GM12878 (cell line): ENCODE results near the gene HMGCLL1. TPM values are rescaled to one million over a fixed set of nuclear protein-coding genes. Genes with fewer than 3 reads are reported as not detected.

ENCODE experiments used
- ATAC-seq: fragments of 200-7000 bp; cut with Tn5 transposase; 3 replicates; pipeline ENCODE4 v1.9.1; 2020; ENCODE audit warnings: mild to moderate bottlenecking, moderate library complexity
- BruUV-seq: library from RNA; stranded (reverse); fragments of 400-500 nt; replicated peaks from 2 replicates; lab custom pipeline; 2021; lab: Mats Ljungman, UMichigan
- CTCF ChIA-PET: fragments of 300-600 bp; sonication (Branson Sonifier 250); formaldehyde crosslinking; extraction: SDS; loops from one replicate; lab custom pipeline; 2021; ENCODE audit warnings: inconsistent platforms; lab: Yijun Ruan, JAX
- POLR2A ChIA-PET: fragments of 350-600 bp; formaldehyde crosslinking; extraction: SDS; loops from one replicate; lab custom pipeline; 2021; ENCODE audit warnings: inconsistent platforms; lab: Charles Lee
- RAD21 ChIA-PET: fragments of 300-600 bp; sonication (Branson Sonifier 250); formaldehyde crosslinking; loops from one replicate; lab custom pipeline; 2023; ENCODE audit warnings: antibody characterized with exemption; ENCODE audit not compliant: unreplicated experiment; lab: Charles Lee
- SMC1A ChIA-PET: fragments of 300-600 bp; sonication (Branson Sonifier 250); formaldehyde crosslinking; loops from one replicate; lab custom pipeline; 2023; ENCODE audit not compliant: unreplicated experiment, uncharacterized antibody; lab: Charles Lee
- DNase-seq: peaks from one replicate; pipeline ENCODE4 v3.0.0-alpha.2; 2011; ENCODE audit warnings: low read depth, low spot score
- FAIRE-seq: peaks from 3 replicates; lab custom pipeline; 2011; peaks lifted over from hg19 to GRCh38; lab: Jason Lieb, UNC
- H2AFZ ChIP-seq: 2 replicates; pipeline ENCODE4 v1.6.0; 2011; ENCODE audit warnings: low read depth, low read length, control low read depth; ENCODE audit not compliant: control insufficient read depth
- H3K27ac ChIP-seq: 2 replicates; pipeline ENCODE4 v1.5.1; 2011; ENCODE audit warnings: control low read depth; ENCODE audit not compliant: control insufficient read depth, insufficient read depth
- H3K27me3 ChIP-seq, 2 experiments: replicated peaks in 1 of 2; 2 replicates each; pipeline versions ENCODE4 v1.6.0 to v1.6.1; 2011; ENCODE audit warnings: low read length in 1 of 2; ENCODE audit not compliant: control insufficient read depth in 2 of 2, insufficient read depth in 2 of 2
- H3K36me3 ChIP-seq, 2 experiments: 2 replicates each; pipeline ENCODE4 v1.5.1; 2011; ENCODE audit warnings: low read length in 1 of 2; ENCODE audit not compliant: control insufficient read depth in 2 of 2, insufficient read depth in 2 of 2
- H3K4me1 ChIP-seq: 2 replicates; pipeline ENCODE4 v1.6.1; 2011; ENCODE audit warnings: mild to moderate bottlenecking, low read length, moderate library complexity, mixed read lengths; ENCODE audit not compliant: control insufficient read depth, insufficient read depth
- H3K4me2 ChIP-seq: 2 replicates; pipeline ENCODE4 v1.6.0; 2011; ENCODE audit warnings: control low read depth; ENCODE audit not compliant: control insufficient read depth, insufficient read depth
- H3K4me3 ChIP-seq: fragments of 200-600 bp; sonication (generic); 2 replicates; pipeline ENCODE4 v1.5.1; 2016
- H3K79me2 ChIP-seq: 2 replicates; pipeline ENCODE4 v1.6.0; 2011; ENCODE audit warnings: low read length; ENCODE audit not compliant: control insufficient read depth, insufficient read depth
- H3K9ac ChIP-seq: 2 replicates; pipeline ENCODE4 v1.8.0; 2011; ENCODE audit warnings: low read length, control low read depth, mixed read lengths; ENCODE audit not compliant: control insufficient read depth, insufficient read depth
- H3K9me3 ChIP-seq: replicated peaks from 3 replicates; pipeline ENCODE4 v1.5.1; 2011; ENCODE audit warnings: mild to moderate bottlenecking, low read length; ENCODE audit not compliant: control insufficient read depth, insufficient read depth
- H4K20me1 ChIP-seq: 2 replicates; pipeline ENCODE4 v1.6.0; 2011; ENCODE audit not compliant: control insufficient read depth, insufficient read depth
- CHD2 ChIP-seq: IDR thresholded peaks from 2 replicates; pipeline ENCODE4 v1.6.1; 2011; ENCODE audit warnings: low read depth, low read length, improper control_type of control experiment, borderline replicate concordance
- IKZF1 ChIP-seq: fragments of 450-650 bp; conservative IDR thresholded peaks from 2 replicates; pipeline ENCODE4 v1.6.1; 2017; ENCODE audit warnings: antibody characterized with exemption, mild to moderate bottlenecking
- WGBS: methylation state at CpG from one replicate; pipeline ENCODE4 v1.1.6; 2016; ENCODE audit warnings: low lambda C conversion rate; ENCODE audit not compliant: insufficient replicate concordance, insufficient coverage; ENCODE audit errors: missing lambda C conversion rate; 5-methylcytosine and 5-hydroxymethylcytosine counted together
- in situ Hi-C: fragments of 300-500 bp; cut with MboI; formaldehyde crosslinking; loops from 9 replicates; pipeline ENCODE4 v1.14.3; 2018; ENCODE audit warnings: mixed read lengths
- intact Hi-C: fragments of 100-400 bp; cut with micrococcal nuclease; formaldehyde crosslinking; loops from one replicate; pipeline ENCODE4 v1.14.2; 2022; ENCODE audit not compliant: unreplicated experiment
- polyA plus RNA-seq, 11 experiments: library from polyadenylated mRNA; depleted of rRNA in 4 of 11; unstranded in 6 of 11; stranded (reverse) in 5 of 11; fragments of >200 nt; fragmentation: Nextera tagmentation in 4 of 11; fragmentation: Illumina TruSeq in 1 of 11; extraction: Ambion mirVana in 4 of 11; extraction: Trizol in 1 of 11; gene quantifications; 1 replicate in 1 of 11; 2 replicates in 10 of 11; pipeline versions ENCODE4 v1.2.1 to v1.2.3, GENCODE V29; 2011 to 2016; ENCODE audit warnings: inconsistent platforms in 2 of 11, missing spikeins in 2 of 11, low read depth in 1 of 11
- total RNA-seq, 4 experiments: library from RNA; depleted of rRNA in 3 of 4; stranded (reverse); fragments of >200 nt in 3 of 4; fragmentation: Illumina TruSeq in 1 of 4; extraction: Trizol in 1 of 4; gene quantifications; 2 replicates each; pipeline versions ENCODE4 v1.2.1 to v1.2.3, GENCODE V29; 2013 to 2021
- TF ChIP-seq, protein P1 (sequence below): fragments of 450-650 bp; IDR thresholded peaks from 2 replicates; pipeline ENCODE4 v1.6.1; 2016; ENCODE audit warnings: mild to moderate bottlenecking
- TF ChIP-seq, protein P2 (sequence below): IDR thresholded peaks from 2 replicates; pipeline ENCODE4 v1.6.1; 2012; ENCODE audit warnings: low read depth, low read length, improper control_type of control experiment

HMGCLL1 gene
- total and polyA plus RNA-seq, 10 of the 15 experiments (the other 5 are each of a cell fraction or from before 2014, with no cell fraction given): not detected

DNA sequence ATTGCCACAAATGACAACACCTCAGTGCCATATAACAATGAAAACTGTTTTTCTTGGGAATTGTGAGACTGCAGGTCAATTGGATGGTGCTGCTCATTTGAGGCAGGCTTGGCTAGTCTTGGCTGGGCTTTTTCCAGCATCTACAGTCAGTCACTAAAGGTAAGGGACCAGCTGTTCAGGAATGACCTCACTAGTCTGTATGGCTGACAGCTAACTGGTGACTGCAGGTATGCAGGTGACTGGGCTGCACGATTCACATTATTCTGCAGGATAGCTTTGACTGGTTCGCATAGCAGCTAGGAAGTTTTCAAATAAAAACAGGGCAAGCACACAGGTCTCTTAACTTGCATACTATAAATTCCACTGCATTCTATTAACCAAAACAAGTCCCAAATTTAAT lies 22.1 kb upstream of the HMGCLL1 start:
- ChIA-PET RAD21 (no interaction called here), POLR2A (no interaction called here), CTCF (no interaction called here), SMC1A (interaction anchor here (0.6 kb wide), 1 partner anchor 510 kb away, joined by 3 read pairs; no protein-coding TSS in a partner anchor)
- DNase-seq: no peak
- Histone ChIP-seq H3K4me2 (no peak overlapping the region), H3K79me2 (no peaks in the 10 kb centered on the region), H3K27me3 (no peaks in the 10 kb centered on the region), H4K20me1 (no peaks in the 10 kb centered on the region), H3K9me3 (no peaks in the 10 kb centered on the region), H3K9ac (no peak overlapping the region), H2AFZ (no peak overlapping the region), H3K4me3 (no peak overlapping the region), H3K36me3 (no peaks in the 10 kb centered on the region), H3K4me1 (no peaks in the 10 kb centered on the region), H3K27ac (no peak overlapping the region)
- intact Hi-C loops (loop anchor here (10.0 kb wide), 1 partner anchor 694 kb away; no protein-coding TSS in a partner anchor), in situ Hi-C loops (no loop called here)
- no peak for ATAC-seq
- TF ChIP-seq, protein P1, sequence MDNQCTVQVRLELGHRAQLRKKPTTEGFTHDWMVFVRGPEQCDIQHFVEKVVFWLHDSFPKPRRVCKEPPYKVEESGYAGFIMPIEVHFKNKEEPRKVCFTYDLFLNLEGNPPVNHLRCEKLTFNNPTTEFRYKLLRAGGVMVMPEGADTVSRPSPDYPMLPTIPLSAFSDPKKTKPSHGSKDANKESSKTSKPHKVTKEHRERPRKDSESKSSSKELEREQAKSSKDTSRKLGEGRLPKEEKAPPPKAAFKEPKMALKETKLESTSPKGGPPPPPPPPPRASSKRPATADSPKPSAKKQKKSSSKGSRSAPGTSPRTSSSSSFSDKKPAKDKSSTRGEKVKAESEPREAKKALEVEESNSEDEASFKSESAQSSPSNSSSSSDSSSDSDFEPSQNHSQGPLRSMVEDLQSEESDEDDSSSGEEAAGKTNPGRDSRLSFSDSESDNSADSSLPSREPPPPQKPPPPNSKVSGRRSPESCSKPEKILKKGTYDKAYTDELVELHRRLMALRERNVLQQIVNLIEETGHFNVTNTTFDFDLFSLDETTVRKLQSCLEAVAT: no peak
- TF ChIP-seq, protein P2, sequence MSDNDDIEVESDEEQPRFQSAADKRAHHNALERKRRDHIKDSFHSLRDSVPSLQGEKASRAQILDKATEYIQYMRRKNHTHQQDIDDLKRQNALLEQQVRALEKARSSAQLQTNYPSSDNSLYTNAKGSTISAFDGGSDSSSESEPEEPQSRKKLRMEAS: no peak
- no peak for FAIRE-seq
- 49% methylated on average over 2 of the region's 2 CpGs for WGBS
- no TSS peak for BruUV-seq

DNA sequence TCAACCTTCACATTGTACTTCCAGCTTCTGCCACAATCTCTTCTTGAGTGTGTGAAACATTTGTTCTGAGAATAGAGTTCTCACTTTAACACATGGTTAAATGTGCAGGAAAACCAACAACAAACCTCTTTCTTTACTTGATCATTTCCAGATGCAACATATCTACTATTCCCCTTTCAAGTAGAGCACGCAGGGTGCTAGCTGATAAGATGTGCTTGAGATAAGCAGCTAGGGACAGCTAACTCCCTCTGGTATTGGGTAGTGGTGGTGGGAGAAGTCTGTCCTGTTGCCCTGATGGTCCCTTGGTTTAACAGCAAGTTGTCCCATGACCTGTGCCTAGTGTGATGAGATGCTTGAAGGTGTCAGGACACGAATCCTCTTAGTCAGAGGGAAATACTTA lies 15.4 kb upstream of the HMGCLL1 start:
- BruUV-seq: no TSS peak
- RAD21 ChIA-PET: no interaction called here

More for the DNA sequence above, 15.4 kb upstream of the HMGCLL1 start:
- ChIA-PET CTCF (no interaction called here), SMC1A (no interaction called here), POLR2A (no interaction called here)
- H3K36me3 ChIP-seq: no peaks in the 10 kb centered on the region
- WGBS: 3% methylated on average over 2 of the region's 2 CpGs
- no peak overlapping the region for H3K4me3 ChIP-seq
- H4K20me1 ChIP-seq: no peaks in the 10 kb centered on the region
- H3K4me1 ChIP-seq: no peaks in the 10 kb centered on the region
- FAIRE-seq: no peak
- intact Hi-C loops: no loop called here
- H3K27ac ChIP-seq: no peak overlapping the region
- H2AFZ ChIP-seq: no peak overlapping the region
- no peaks in the 10 kb centered on the region for H3K9me3 ChIP-seq
- H3K4me2 ChIP-seq: no peak overlapping the region
- H3K79me2 ChIP-seq: no peaks in the 10 kb centered on the region
- in situ Hi-C loops: no loop called here
- DNase-seq: no peak
- no peak for TF ChIP-seq IKZF1
- TF ChIP-seq CHD2: no peak
- H3K9ac ChIP-seq: no peak overlapping the region
- no peaks in the 10 kb centered on the region for H3K27me3 ChIP-seq
- ATAC-seq: no peak
